H4 (cell line): ENCODE measurements around the gene CORO1A. TPM values are rescaled to one million over a fixed set of nuclear protein-coding genes. Genes with fewer than 3 reads are reported as not detected.
"Not testable (repeated sequence)": the region's sequence is repeated elsewhere in the genome, so short reads cannot be mapped to it uniquely, and the experiment has no call there.

Source experiments
- DNase-seq: peaks from one replicate; pipeline ENCODE4 v3.0.0-alpha.2; 2015; ENCODE audit warnings: low spot score
- total RNA-seq: library from RNA; depleted of rRNA; stranded (reverse); fragments of >200 nt; shearing (Covaris generic); gene quantifications from 2 replicates; pipeline ENCODE4 v1.2.3, GENCODE V29; 2014

CORO1A gene
- total RNA-seq, 1 experiment from 2014 or later, result 7.3 TPM

GRCh38 chr16:30170145-30170544 is 13.3 kb upstream of the CORO1A start:
- not testable (repeated sequence) for DNase-seq

DNA sequence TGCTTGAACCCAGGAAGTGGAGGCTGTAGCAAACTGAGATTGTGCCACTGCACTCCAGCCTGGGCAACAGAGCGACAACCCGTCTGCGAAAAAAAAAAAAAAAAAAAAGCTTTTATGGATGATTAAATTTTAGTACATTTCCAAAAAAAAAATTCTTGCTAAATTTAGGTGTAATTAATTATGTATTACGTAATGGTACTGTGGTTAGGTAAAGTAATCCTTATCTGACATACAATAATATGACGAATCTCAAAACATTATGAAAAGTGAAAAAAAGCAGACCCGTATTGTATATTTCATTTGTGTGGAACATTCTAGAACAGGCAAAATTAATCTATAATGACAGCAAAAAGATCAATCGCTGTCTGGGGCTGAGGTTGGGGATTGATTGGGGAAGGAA is 10.3 kb upstream of the CORO1A start:
- DNase-seq, result no peak

- DNase-seq, result not testable (repeated sequence)
Observed at GRCh38 chr16:30176876-30177275, 6.5 kb upstream of the CORO1A start.

DNA sequence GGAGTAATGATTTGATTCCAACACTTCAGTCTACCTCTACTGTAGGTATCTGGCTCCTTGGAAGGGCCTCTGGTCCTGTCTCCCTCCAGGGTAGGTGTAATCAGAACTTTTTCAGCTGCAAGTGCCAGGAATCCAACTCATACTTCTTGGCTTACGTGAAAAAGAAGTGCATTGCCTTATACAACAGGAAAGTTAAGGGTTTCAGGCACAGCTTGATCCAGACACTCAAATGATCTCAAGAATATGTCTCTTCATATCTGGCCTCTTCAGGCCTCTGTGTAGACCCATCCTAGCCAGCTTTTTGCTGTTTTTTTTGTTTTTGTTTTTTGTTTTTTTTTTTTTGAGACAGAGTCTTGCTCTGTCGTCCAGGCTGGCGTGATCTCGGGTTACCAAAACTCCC is 4.2 kb upstream of the CORO1A start:
- no peak for DNase-seq

DNA sequence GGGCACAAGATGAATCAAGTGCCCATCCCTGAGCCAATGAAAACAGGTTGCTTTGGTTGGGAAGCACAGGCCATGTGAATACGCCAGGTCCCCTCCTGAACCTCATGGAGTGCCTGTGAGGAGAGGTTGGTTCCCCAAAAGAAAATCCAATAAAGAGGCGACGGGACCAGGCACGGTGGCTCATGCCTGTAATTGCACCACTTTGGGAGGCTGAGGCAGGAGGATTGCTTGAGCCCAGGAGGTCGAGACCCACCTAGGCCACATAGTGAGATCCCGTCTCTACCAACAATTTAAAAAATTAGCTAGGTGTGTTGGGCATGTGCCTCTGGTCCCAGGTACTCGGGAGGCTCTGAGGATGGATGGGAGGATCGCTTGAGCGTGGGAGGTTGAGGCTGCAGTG is 3.5 kb upstream of the CORO1A start:
- no peak for DNase-seq

GRCh38 chr16:30180741-30181140 is 2.7 kb upstream of the CORO1A start:
- no peak for DNase-seq

DNA sequence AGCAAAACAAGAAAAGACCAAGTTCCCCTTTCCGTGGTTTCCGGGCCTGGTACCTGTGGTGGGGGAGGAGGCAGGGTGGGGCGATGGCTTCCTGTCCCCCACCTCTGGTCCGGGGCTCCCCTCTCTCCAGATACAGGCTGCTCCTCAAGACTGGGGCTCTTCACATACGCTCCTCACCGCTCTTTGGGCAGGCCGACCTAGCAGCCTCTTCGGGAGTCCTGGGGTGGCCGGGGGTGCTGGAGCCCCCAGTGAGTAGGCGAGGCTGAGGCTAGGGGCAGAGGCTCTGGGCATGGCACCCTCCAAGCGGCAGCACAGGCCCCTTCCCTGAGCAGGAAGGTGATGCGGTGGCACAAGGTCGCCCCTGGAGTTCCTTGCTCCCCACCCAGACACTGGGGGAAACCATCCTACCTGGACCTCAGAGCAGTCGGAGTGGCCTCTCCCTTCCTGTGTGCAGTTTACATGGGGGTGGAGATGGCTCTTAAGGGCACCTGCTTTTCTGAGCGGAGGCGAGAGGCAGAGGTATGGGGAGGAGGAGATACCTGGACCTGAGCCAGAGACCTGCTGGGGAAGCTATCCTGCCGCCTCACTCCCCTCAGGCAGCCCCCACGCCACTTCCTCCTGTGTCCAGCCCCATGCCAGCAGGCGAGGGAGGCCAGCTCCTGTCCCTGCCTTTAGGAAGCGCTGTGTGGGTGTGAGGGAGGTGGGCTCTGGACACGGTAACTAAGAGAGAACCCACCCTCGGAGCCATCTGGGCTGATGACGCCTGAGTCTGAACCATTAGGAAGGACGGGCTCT is 891 bp downstream of the CORO1A start:
- DNase-seq, result no peak

DNA sequence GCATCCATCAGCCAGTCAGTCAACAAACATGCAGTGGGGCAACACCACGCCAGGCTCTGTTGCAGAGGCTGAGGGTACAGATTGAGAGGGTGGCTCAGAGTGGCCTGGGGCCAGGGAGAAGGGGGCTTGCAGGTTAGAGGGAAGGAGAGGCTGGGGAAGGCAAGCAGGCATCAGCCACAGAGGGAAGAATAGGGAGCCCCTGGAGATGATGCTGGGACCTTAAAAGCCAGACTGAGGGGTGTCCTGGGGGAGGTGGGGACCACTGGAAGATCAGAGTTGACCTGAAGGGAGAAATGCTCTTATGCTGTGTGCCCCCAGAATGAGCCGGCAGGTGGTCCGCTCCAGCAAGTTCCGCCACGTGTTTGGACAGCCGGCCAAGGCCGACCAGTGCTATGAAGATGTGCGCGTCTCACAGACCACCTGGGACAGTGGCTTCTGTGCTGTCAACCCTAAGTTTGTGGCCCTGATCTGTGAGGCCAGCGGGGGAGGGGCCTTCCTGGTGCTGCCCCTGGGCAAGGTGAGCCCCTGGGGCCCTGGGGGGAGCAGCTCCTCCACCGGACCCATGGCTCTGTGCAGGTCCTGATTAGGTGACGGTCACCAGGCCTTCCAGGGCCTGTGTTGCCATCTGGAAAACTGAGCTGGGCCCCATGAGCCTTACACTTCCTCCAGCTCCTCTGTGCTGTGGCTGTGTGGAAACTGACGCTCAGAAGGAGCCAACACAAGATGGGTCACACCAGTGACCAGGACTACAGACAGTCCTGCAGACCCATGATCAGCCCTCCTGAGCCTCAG is 1.7 kb downstream of the CORO1A start:
- no peak for DNase-seq

- DNase-seq, result no peak
Observed at GRCh38 chr16:30185683-30186421, 2.5 kb downstream of the CORO1A start.

DNA sequence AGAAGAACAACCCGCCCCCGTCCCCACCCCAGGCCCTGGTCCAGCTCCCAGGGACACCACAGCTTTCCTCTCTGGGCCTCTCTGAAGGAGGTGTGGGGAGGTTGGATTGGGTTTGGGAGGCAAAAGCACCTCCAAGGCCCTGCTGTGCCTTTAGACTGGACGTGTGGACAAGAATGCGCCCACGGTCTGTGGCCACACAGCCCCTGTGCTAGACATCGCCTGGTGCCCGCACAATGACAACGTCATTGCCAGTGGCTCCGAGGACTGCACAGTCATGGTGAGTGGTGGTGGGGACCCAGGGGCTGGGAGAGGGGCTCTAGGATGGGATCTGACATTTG is 3.0 kb downstream of the CORO1A start:
- DNase-seq, result no peak

DNA sequence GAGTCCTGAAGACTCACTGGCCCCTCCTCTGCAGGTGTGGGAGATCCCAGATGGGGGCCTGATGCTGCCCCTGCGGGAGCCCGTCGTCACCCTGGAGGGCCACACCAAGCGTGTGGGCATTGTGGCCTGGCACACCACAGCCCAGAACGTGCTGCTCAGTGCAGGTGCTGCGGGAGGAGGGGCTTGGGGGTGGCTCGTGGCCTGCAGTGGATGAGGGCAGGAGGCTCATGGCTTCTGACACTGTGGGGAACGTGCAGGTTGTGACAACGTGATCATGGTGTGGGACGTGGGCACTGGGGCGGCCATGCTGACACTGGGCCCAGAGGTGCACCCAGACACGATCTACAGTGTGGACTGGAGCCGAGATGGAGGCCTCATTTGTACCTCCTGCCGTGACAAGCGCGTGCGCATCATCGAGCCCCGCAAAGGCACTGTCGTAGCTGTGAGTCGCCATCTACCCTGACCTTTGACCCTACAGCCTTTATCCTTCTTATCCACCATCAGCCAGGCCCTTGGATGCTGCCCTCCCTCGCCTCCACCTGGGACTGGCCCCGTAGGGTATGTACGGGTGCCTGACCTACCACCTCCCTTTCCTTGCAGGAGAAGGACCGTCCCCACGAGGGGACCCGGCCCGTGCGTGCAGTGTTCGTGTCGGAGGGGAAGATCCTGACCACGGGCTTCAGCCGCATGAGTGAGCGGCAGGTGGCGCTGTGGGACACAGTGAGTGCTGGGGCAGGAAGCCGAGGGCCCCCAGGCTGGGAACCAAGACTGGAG is 3.6 kb downstream of the CORO1A start:
- DNase-seq, result no peak

DNA sequence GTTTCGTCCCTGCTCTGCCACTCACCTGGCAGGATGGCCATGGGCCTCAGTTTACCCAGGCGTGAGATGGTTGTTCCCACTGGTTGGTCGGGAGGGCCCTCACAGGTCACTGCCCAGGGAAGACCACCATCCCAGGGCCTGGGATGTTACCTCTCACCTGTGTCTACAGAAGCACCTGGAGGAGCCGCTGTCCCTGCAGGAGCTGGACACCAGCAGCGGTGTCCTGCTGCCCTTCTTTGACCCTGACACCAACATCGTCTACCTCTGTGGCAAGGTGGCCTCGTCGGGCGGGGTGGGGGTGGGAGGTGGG is 4.1 kb downstream of the CORO1A start:
- DNase-seq, result no peak

DNA sequence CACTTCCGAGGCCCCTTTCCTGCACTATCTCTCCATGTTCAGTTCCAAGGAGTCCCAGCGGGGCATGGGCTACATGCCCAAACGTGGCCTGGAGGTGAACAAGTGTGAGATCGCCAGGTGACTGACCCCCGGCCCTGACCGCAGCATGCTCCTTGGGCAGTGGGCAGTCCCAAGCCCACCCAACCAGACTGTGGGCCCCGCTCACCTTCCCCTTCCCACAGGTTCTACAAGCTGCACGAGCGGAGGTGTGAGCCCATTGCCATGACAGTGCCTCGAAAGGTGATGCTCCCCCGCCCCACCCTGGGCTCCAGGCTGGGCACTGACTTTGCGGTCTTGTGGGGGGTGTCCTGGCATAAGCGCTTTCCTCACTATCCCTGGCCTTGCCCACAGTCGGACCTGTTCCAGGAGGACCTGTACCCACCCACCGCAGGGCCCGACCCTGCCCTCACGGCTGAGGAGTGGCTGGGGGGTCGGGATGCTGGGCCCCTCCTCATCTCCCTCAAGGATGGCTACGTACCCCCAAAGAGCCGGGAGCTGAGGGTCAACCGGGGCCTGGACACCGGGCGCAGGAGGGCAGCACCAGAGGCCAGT is 4.7 kb downstream of the CORO1A start:
- no peak for DNase-seq

GRCh38 chr16:30191158-30191557 is 7.8 kb downstream of the CORO1A start:
- not testable (repeated sequence) for DNase-seq

DNA sequence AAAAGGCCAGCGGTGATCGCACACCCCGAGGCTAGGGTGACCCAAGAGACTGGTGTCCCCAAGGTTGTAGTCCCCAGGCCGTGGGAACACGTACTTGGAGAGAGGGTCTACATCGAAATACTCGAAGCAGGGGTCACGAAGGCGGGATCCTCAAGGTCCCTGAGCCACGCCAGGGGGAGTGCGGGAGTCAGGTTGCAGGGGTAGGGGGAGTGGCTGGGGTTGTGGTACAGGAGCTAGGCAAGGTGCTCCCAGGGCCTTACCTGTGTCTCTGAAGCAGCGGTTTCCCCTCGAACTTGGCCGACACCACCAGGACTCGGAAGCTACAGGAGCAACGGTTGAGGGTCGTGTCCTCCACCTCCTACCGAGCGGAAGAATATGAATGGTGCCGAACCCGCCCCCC is 9.7 kb downstream of the CORO1A start:
- not testable (repeated sequence) for DNase-seq

DNA sequence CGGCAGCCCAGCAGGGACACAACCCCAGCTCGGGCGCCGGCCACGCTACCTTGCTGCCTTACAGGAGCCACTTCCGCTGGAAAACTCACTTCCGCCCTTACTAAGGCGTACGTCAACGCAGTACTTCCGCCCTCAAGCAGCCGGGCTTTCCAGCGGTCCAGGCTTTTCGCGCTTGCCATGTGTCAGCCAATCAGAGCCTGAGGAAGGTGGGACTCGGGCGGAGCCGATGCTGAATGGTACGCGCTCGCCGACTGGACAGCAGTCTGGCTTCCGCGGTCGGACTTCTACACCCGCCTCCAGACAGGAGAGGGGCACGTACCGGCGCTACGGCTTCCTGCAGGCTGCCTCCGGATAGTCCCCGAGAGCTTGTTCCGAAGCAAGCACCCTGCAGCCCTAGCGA is 10.2 kb downstream of the CORO1A start, which contains the start of the genes BOLA2B and SLX1A:
BOLA2B (minus strand) TSS at position 52 of the 400 bp plus-strand sequence. CDS start 71 bp downstream, outside the sequence.
SLX1A (plus strand) TSS at position 261 of the 400 bp plus-strand sequence. CDS start 210 bp downstream, outside the sequence.
- not testable (repeated sequence) for DNase-seq

GRCh38 chr16:30194172-30194925 is 10.9 kb downstream of the CORO1A start:
- not testable (repeated sequence) for DNase-seq

GRCh38 chr16:30197001-30197400 is 13.6 kb downstream of the CORO1A start:
- not testable (repeated sequence) for DNase-seq

GRCh38 chr16:30199049-30199448 is 15.6 kb downstream of the CORO1A start, which contains the start of gene SULT1A3:
TSS of gene SULT1A3 (plus strand) at chr16:30199255. CDS start at chr16:30200729, 1,474 bp downstream.
- DNase-seq, result not testable (repeated sequence)
